HepG2 (cell line): ENCODE data around the gene PLEKHH3. TPM values are rescaled to one million over a fixed set of nuclear protein-coding genes. Genes with fewer than 3 reads are reported as not detected.

Experiments
- ATM ChIP-seq: fragments of 450-650 bp; IDR thresholded peaks from 2 replicates; pipeline ENCODE4 v1.7.1; 2017; ENCODE audit warnings: mild to moderate bottlenecking, borderline replicate concordance
- CBFB ChIP-seq: sonication (generic); formaldehyde crosslinking; IDR thresholded peaks from 2 replicates; pipeline ENCODE4 v1.4.0; 2020; ENCODE audit warnings: missing genetic modification reagents
- ETV5 ChIP-seq: IDR thresholded peaks from 2 replicates; pipeline ENCODE4 v1.6.1; 2018; ENCODE audit warnings: missing biosample characterization, missing genetic modification reagents, inconsistent platforms, borderline replicate concordance
- FOXA1 ChIP-seq, 2 experiments: fragments of 450-650 bp in 1 of 2; sonication (generic) in 1 of 2; formaldehyde crosslinking in 1 of 2; IDR thresholded peaks; 2 replicates each; pipeline versions ENCODE4 v1.4.0 to v1.6.1; 2016 to 2020; ENCODE audit warnings: missing genetic modification reagents in 1 of 2
- FOXA3 ChIP-seq: IDR thresholded peaks from 2 replicates; pipeline ENCODE4 v1.6.1; 2016; ENCODE audit warnings: missing genetic modification reagents, missing compliant biosample characterization
- GZF1 ChIP-seq: sonication (generic); formaldehyde crosslinking; IDR thresholded peaks from 2 replicates; pipeline ENCODE4 v1.5.1; 2020; ENCODE audit warnings: mild to moderate bottlenecking, missing genetic modification reagents
- HDAC6 ChIP-seq: fragments of 200-600 bp; sonication (generic); IDR thresholded peaks from 2 replicates; pipeline ENCODE4 v1.7.0; 2017; ENCODE audit warnings: mild to moderate bottlenecking, antibody characterized with exemption, low read length, low read depth
- HNRNPH1 ChIP-seq: fragments of 200-400 bp; formaldehyde crosslinking; optimal IDR thresholded peaks from 2 replicates; pipeline ENCODE3; 2017; ENCODE audit warnings: mild to moderate bottlenecking, low read depth, low read length
- ISX ChIP-seq: sonication (generic); formaldehyde crosslinking; conservative IDR thresholded peaks from 2 replicates; pipeline ENCODE4 v1.5.0; 2020; ENCODE audit warnings: missing genetic modification reagents
- MEIS2 ChIP-seq: sonication (generic); formaldehyde crosslinking; IDR thresholded peaks from 2 replicates; pipeline ENCODE4 v1.9.0; 2021; ENCODE audit warnings: mild to moderate bottlenecking, missing genetic modification reagents
- MXI1 ChIP-seq: IDR thresholded peaks from 3 replicates; pipeline ENCODE4 v1.6.1; 2012; ENCODE audit warnings: low read depth, low read length, inconsistent platforms, borderline replicate concordance
- NFYB ChIP-seq: sonication (generic); formaldehyde crosslinking; IDR thresholded peaks from 2 replicates; pipeline ENCODE4 v1.4.0; 2020; ENCODE audit warnings: missing genetic modification reagents
- NR0B2 ChIP-seq: sonication (generic); formaldehyde crosslinking; IDR thresholded peaks from 2 replicates; pipeline ENCODE4 v1.4.0; 2020; ENCODE audit warnings: mild to moderate bottlenecking, missing genetic modification reagents
- TMF1 ChIP-seq: sonication (generic); formaldehyde crosslinking; IDR thresholded peaks from 2 replicates; pipeline ENCODE4 v1.8.1; 2022; ENCODE audit warnings: low read depth, missing genetic modification reagents
- XBP1 ChIP-seq: sonication (generic); formaldehyde crosslinking; IDR thresholded peaks from 2 replicates; pipeline ENCODE4 v1.5.0; 2020; ENCODE audit warnings: missing genetic modification reagents
- XRCC5 ChIP-seq: fragments of 200-400 bp; formaldehyde crosslinking; optimal IDR thresholded peaks from 2 replicates; pipeline ENCODE3; 2017; ENCODE audit warnings: mild to moderate bottlenecking, low read length
- ZBTB7B ChIP-seq: sonication (generic); formaldehyde crosslinking; IDR thresholded peaks from 2 replicates; pipeline ENCODE4 v1.4.0; 2020; ENCODE audit warnings: missing genetic modification reagents
- ZFP90 ChIP-seq: sonication (generic); formaldehyde crosslinking; IDR thresholded peaks from 2 replicates; pipeline ENCODE4 v1.8.0; 2022; ENCODE audit warnings: missing genetic modification reagents, mild to moderate bottlenecking, inconsistent platforms, borderline replicate concordance
- ZFY ChIP-seq: sonication (generic); formaldehyde crosslinking; IDR thresholded peaks from 2 replicates; pipeline ENCODE4 v1.4.0; 2020; ENCODE audit warnings: missing genetic modification reagents
- ZNF143 ChIP-seq: sonication (generic); formaldehyde crosslinking; IDR thresholded peaks from 2 replicates; pipeline ENCODE4 v1.4.0; 2020; ENCODE audit warnings: missing genetic modification reagents
- ZNF556 ChIP-seq: sonication (generic); formaldehyde crosslinking; IDR thresholded peaks from 2 replicates; pipeline ENCODE4 v1.4.0; 2020; ENCODE audit warnings: mild to moderate bottlenecking, missing genetic modification reagents, borderline replicate concordance
- ZNF570 ChIP-seq: sonication (generic); formaldehyde crosslinking; IDR thresholded peaks from 2 replicates; pipeline ENCODE4 v1.4.0; 2020; ENCODE audit warnings: mild to moderate bottlenecking, missing genetic modification reagents, borderline replicate concordance
- ZNF678 ChIP-seq: sonication (generic); formaldehyde crosslinking; IDR thresholded peaks from 2 replicates; pipeline ENCODE4 v1.4.0; 2020; ENCODE audit warnings: mild to moderate bottlenecking, missing genetic modification reagents
- ZUFSP ChIP-seq: sonication (generic); formaldehyde crosslinking; IDR thresholded peaks from 2 replicates; pipeline ENCODE4 v1.9.0; 2021; ENCODE audit warnings: missing genetic modification reagents, mild to moderate bottlenecking, borderline replicate concordance
- polyA plus RNA-seq, 8 experiments: library from polyadenylated mRNA; depleted of rRNA in 3 of 8; stranded (reverse) in 7 of 8; unstranded in 1 of 8; fragments of >200 nt; fragmentation: Illumina TruSeq in 4 of 8; extraction: Trizol in 4 of 8; gene quantifications; 2 replicates each; pipeline versions ENCODE4 v1.2.1 to v1.2.3, GENCODE V29; 2011 to 2016; ENCODE audit warnings: low read depth in 4 of 8, missing spikeins in 1 of 8, mixed read lengths in 1 of 8; ENCODE audit not compliant: insufficient read depth in 1 of 8
- total RNA-seq, 5 experiments: library from RNA; depleted of rRNA; stranded (reverse); fragments of >200 nt; fragmentation: Illumina TruSeq; extraction: Trizol; gene quantifications; 2 replicates each; pipeline ENCODE4 v1.2.3, GENCODE V29; 2016; ENCODE audit warnings: low read depth in 1 of 5
- TF ChIP-seq, protein P1 (sequence below): sonication (generic); formaldehyde crosslinking; IDR thresholded peaks from 2 replicates; pipeline ENCODE4 v1.4.0; 2020; ENCODE audit warnings: missing genetic modification reagents

Gene PLEKHH3
- total and polyA plus RNA-seq, 2 of the 13 experiments (the other 11 are each of a cell fraction or from before 2014, with no cell fraction given) = 6.0 to 19.9 TPM

- TF ChIP-seq NR0B2 (CRISPR knock-in tag) (no peak), MXI1 (no peak), HNRNPH1 (no peak), MEIS2 (CRISPR knock-in tag) (no peak), GZF1 (CRISPR knock-in tag) (0 out of 2 replicates have a peak, but pooled peaks have one; percentile 32), ISX (CRISPR knock-in tag) (no peak), CBFB (CRISPR knock-in tag) (no peak), FOXA1 (IDR thresholded peaks at IDR 0.05) (no peak), FOXA1 (CRISPR knock-in tag; IDR thresholded peaks at IDR 0.05) (no peak), ZNF143 (CRISPR knock-in tag) (no peak), ZFP90 (CRISPR knock-in tag) (0 out of 2 replicates have a peak, but pooled peaks have one; percentile 19), ETV5 (CRISPR knock-in tag) (no peak), XBP1 (CRISPR knock-in tag) (no peak), TMF1 (CRISPR knock-in tag) (peak; percentile 16; the same call in 1 of the 2 replicates), HDAC6 (no peak), ZNF678 (no peak), ZNF570 (CRISPR knock-in tag) (no peak), ZUFSP (CRISPR knock-in tag) (no peak), ZNF556 (CRISPR knock-in tag) (no peak), NFYB (no peak; the same call in 1 of the 2 replicates), ZFY (peak; percentile 30; the same call in 1 of the 2 replicates), FOXA3 (CRISPR knock-in tag) (no peak), ATM (no peak), ZBTB7B (CRISPR knock-in tag) (peak; percentile 81), XRCC5 (no peak)
- TF ChIP-seq, protein P1, sequence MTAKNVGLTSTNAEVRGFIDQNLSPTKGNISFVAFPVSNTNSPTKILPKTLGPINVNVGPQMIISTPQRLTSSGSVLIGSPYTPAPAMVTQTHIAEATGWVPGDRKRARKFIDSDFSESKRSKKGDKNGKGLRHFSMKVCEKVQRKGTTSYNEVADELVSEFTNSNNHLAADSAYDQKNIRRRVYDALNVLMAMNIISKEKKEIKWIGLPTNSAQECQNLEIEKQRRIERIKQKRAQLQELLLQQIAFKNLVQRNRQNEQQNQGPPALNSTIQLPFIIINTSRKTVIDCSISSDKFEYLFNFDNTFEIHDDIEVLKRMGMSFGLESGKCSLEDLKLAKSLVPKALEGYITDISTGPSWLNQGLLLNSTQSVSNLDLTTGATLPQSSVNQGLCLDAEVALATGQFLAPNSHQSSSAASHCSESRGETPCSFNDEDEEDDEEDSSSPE = no peak; the same call in 1 of the 2 replicates
Measured at GRCh38 chr17:42682722-42683403, 6.1 kb upstream of the PLEKHH3 start (continued).
